Lower lobe of right lung (tissue), 2 donors: Measurements from ENCODE around the gene NSUN7. TPM values are rescaled to one million over a fixed set of nuclear protein-coding genes. Genes with fewer than 3 reads are reported as not detected.

Experiments
- ATAC-seq, 2 donors: fragments of 200-7000 bp; cut with Tn5 transposase; one replicate each; pipeline ENCODE4 v1.9.1; 2020 to 2022; ENCODE audit warnings: mild to moderate bottlenecking in 2 of 2, moderate library complexity in 2 of 2
- DNase-seq: peaks from one replicate; pipeline ENCODE4 v3.0.0-alpha.2; 2020
- H3K27ac ChIP-seq: fragments of 200-600 bp; one replicate; pipeline ENCODE4 v1.8.0; 2022
- H3K27me3 ChIP-seq: fragments of 200-600 bp; one replicate; pipeline ENCODE4 v1.8.0; 2022; ENCODE audit warnings: low read depth
- H3K36me3 ChIP-seq: fragments of 200-600 bp; one replicate; pipeline ENCODE4 v1.8.0; 2022; ENCODE audit warnings: mild to moderate bottlenecking
- H3K4me1 ChIP-seq: fragments of 200-600 bp; one replicate; pipeline ENCODE4 v1.8.0; 2022
- H3K4me3 ChIP-seq: fragments of 200-600 bp; one replicate; pipeline ENCODE4 v1.8.0; 2022; ENCODE audit warnings: mild to moderate bottlenecking
- H3K9me3 ChIP-seq: fragments of 200-600 bp; one replicate; pipeline ENCODE4 v1.8.0; 2022
- CTCF ChIP-seq: fragments of 200-600 bp; IDR thresholded peaks from one replicate; pipeline ENCODE4 v1.8.0; 2022; ENCODE audit warnings: antibody characterized with exemption, mild to moderate bottlenecking
- intact Hi-C: fragments of 100-400 bp; cut with DNase I; formaldehyde crosslinking; loops from one replicate; pipeline ENCODE4 v1.11.0; 2022
- total RNA-seq: library from RNA; stranded (reverse); fragmentation: NEBNext Ultra II Directional; extraction: Animal tissue kit (Norgen Biotek cat#: 25700); gene quantifications from one replicate; pipeline ENCODE4 v1.2.1, GENCODE V29; 2021
- donor health status: DM: no; HTN: yes; CAD: no; lungs with severe emphysema.

Gene NSUN7
- total RNA-seq, 1 donor from 2014 or later: 9.2 TPM

- no peaks in the 10 kb centered on the region for H3K27me3 ChIP-seq
- no peaks in the 10 kb centered on the region for H3K9me3 ChIP-seq
- no peak for TF ChIP-seq CTCF
- H3K36me3 ChIP-seq: peaks cover 50% of the 10 kb centered on the region
- ATAC-seq (no peak), DNase-seq (no peak)
- H3K4me1 ChIP-seq: no peaks in the 10 kb centered on the region
- H3K27ac ChIP-seq: no peak overlapping the region
- no peak overlapping the region for H3K4me3 ChIP-seq
- intact Hi-C loops: no loop called here
These were observed 83.5 kb downstream of the NSUN7 start for GRCh38 chr4:40833212-40833611.

- DNase-seq (no peak), ATAC-seq (no peak)
- Histone ChIP-seq H3K27ac (no peak overlapping the region), H3K9me3 (no peaks in the 10 kb centered on the region), H3K27me3 (no peaks in the 10 kb centered on the region), H3K4me1 (peaks cover 11% of the 10 kb centered on the region), H3K4me3 (no peak overlapping the region), H3K36me3 (peaks cover 28% of the 10 kb centered on the region)
- intact Hi-C loops: no loop called here
- TF ChIP-seq CTCF: no peak
These were observed 87.5 kb downstream of the NSUN7 start for GRCh38 chr4:40837094-40837870.

GRCh38 chr4:40838742-40839141, 89.0 kb downstream of the NSUN7 start:
- no peak for ATAC-seq
- H3K27me3 ChIP-seq: no peaks in the 10 kb centered on the region
- intact Hi-C loops: no loop called here
- peaks cover 22% of the 10 kb centered on the region for H3K36me3 ChIP-seq
- H3K4me3 ChIP-seq: no peak overlapping the region
- no peak for DNase-seq
- H3K27ac ChIP-seq: no peak overlapping the region
- TF ChIP-seq CTCF: no peak
- H3K9me3 ChIP-seq: no peaks in the 10 kb centered on the region
- peaks cover 11% of the 10 kb centered on the region for H3K4me1 ChIP-seq

GRCh38 chr4:40840255-40840984, 90.7 kb downstream of the NSUN7 start:
- ATAC-seq (peak in 1 of 2 donors; percentile 19), DNase-seq (no peak)
- TF ChIP-seq CTCF: no peak
- Histone ChIP-seq H3K4me3 (no peak overlapping the region), H3K27ac (no peak overlapping the region), H3K4me1 (peaks cover 11% of the 10 kb centered on the region), H3K9me3 (no peaks in the 10 kb centered on the region), H3K36me3 (peaks cover 5% of the 10 kb centered on the region), H3K27me3 (no peaks in the 10 kb centered on the region)
- intact Hi-C loops: no loop called here

- Histone ChIP-seq H3K27me3 (no peaks in the 10 kb centered on the region), H3K4me1 (peaks cover 11% of the 10 kb centered on the region), H3K9me3 (no peaks in the 10 kb centered on the region), H3K27ac (no peak overlapping the region), H3K4me3 (no peak overlapping the region), H3K36me3 (peaks cover 4% of the 10 kb centered on the region)
- intact Hi-C loops: no loop called here
- ATAC-seq: peak; percentile 86 to 88
- TF ChIP-seq CTCF: peak; percentile 72
- peak; percentile 80 for DNase-seq
These were observed 91.3 kb downstream of the NSUN7 start for GRCh38 chr4:40840985-40841571.
